NCI-H1048 (cell line): ENCODE data around the gene MAP2K2.

Source experiments
- DNase-seq: peaks from one replicate; lab custom pipeline; 2025; lab: John Stamatoyannopoulos, UW

The MAP2K2 gene

DNA sequence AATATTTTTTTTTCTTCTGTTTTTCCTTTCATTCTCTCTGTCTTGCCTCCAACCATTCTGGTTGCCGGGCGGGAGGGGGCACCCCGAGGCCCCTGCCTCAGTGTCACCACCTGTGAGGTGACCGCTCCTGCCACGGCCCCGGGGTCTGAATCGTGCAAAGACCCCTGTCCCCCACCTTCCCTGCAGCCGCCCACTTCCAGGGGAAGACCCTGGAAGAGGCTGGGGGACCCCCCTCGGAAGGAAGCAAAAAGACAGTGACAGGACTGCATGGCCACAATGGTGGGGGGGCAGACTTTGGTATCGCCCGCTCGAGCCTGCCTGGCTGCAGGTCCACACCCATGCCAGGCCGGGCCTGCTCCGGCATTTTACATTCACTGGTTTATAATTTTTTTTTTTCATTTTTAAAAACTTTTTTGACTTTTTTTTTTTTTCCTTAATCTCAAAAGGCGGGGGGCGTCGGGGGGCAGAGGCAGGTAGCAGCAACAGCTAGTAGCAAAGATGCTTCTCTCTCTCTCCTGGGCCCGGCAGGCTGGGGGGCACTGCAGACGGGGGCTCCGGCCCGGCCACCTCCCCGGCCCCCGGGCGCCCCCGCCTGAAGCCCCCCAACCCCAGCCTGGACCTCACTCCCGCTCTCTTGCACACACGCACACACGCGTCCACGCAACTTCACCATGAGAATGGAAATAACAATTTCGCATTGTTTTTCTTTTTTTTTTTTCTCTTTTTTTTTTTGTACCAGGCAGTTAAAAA lies 79.8 kb downstream of the MAP2K2 start:
- DNase-seq = no peak

GRCh38 chr19:4043401-4043800 lies 80.5 kb downstream of the MAP2K2 start:
- DNase-seq = no peak

DNA sequence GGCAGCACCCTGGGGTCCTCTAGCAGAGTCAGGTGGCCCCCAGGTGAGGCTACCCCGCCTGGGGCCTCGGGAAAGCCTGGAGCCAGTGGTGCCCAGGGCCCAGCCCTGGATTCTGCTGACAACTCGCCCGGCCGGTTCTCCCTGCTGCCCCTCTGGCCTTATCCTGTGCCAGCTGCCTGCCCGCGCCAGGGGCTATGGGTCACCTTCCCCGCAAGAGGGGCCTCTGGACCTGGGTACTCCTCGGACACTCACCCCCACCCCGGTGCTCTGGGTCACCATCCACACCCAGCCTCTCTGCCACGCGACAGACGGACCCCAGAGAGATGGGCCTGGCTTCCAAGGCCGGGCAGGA lies 81.2 kb downstream of the MAP2K2 start:
- DNase-seq = no peak

DNA sequence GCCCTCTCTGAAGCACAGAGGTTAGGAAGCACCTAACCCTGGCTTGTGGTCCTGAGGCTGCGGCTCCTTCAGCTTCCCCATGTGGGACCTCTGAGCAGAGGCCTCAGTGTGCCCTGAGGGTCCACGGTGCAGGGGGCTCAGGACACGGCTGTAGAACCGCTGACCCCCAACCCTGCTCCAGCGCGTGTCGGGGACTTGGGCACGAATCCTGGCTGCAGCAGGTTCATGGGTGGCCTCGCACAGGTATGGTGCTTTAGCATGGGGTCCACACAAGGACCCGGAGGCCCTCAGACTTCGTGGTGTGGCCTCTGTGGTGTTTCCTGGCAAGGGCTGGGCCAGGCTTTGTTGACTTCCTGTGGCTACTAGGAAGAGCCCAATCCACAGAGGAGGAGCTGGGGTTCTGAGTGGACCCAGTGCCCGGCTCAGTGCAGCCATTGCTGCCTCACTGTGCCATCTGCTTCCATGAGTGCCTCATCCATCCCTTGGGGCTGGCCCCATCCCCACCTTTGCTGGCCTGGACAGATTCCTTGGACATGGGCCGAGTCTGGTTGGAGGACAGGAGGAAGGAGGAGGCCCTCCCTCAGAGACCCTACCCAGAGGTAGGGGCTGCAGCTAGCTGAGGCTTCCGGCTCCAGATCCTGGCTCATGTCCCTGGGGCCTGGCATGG lies 81.7 kb downstream of the MAP2K2 start:
- DNase-seq = no peak
